NCI-H1930 (cell line): ENCODE measurements around the gene SPATA12.

Experiments
- DNase-seq, 2 experiments: peaks; one replicate each; lab custom pipeline; 2025; lab: John Stamatoyannopoulos, UW

Gene SPATA12

GRCh38 chr3:57116501-57116900 lies 56.0 kb downstream of the SPATA12 start:
- DNase-seq: no peak

- DNase-seq: no peak
Observed at GRCh38 chr3:57118254-57118653, 57.8 kb downstream of the SPATA12 start.

DNA sequence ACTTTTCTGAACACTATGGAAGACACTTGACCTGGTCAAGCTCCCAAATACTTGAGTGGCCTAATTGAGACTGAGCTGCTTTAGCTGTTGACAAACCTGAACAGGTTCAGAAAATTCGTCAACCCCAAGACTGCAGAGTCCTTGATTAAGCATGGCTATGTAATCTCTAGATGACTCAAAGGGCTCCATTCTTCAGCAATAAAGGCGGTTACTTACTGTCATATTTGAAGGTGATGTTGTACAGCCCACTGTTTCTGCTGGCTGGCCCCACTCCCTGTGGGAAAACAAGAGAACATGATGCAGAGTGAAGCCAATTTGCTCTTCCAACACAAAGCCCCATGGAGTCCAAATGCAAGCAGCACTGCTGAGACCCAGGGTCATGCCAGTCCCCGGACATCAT lies 59.6 kb downstream of the SPATA12 start:
- DNase-seq: no peak

GRCh38 chr3:57120451-57121174 lies 60.1 kb downstream of the SPATA12 start:
- no peak for DNase-seq
